Dendritic cell treated with granulocyte-macrophage colony-stimulating factor and Interleukin-4, amounts not matched to agents 40 ng/mL and 50 ng/mL, for 4 days (primary cell): ENCODE results near the gene ABI3BP.

Experiments used
- H3K27ac Mint-ChIP-seq: one replicate; pipeline ENCODE4 v1.8.0; 2022; ENCODE audit warnings: mild to moderate bottlenecking, mixed read lengths
- H3K27me3 Mint-ChIP-seq: one replicate; pipeline ENCODE4 v1.8.0; 2022; ENCODE audit warnings: mild to moderate bottlenecking, mixed read lengths
- H3K36me3 Mint-ChIP-seq: one replicate; pipeline ENCODE4 v1.8.0; 2022; ENCODE audit warnings: low read depth, mixed read lengths
- H3K4me1 Mint-ChIP-seq: one replicate; pipeline ENCODE4 v1.8.0; 2022; ENCODE audit warnings: low read depth, mixed read lengths
- H3K4me3 Mint-ChIP-seq: one replicate; pipeline ENCODE4 v1.8.0; 2022; ENCODE audit warnings: mild to moderate bottlenecking, moderate library complexity, mixed read lengths
- H3K9me3 Mint-ChIP-seq: one replicate; pipeline ENCODE4 v1.8.0; 2022; ENCODE audit warnings: mixed read lengths
- intact Hi-C: fragments of 100-400 bp; cut with micrococcal nuclease; formaldehyde crosslinking; loops from one replicate; pipeline ENCODE4 v1.15.0; 2022

ABI3BP gene

DNA sequence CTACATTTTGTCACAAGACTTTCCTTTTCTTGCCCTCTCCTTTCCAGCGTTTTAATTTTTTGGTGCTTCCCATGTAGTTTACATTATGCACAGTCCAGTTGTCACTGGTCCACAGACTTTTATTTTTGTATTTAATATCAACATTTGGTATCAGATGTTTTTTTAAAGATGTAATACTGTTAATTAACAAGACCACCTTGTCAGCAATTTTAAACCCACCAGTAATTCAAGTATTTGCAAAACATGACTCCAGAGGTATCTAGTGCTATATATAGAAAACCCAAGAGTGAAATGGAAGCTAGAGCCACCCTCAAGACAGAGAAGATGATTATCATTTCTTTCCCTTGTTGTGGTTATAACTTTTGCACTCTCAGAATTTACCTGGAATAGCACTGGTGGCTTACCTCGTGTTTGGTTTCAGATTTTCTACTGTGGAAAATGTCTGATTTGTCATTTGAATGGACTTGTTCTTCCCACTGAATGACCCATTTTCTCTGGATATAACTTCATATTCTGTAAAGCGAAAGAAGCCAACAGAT is 227.7 kb downstream of the ABI3BP start:
- no peaks in the 10 kb centered on the region for H3K36me3 Mint-ChIP-seq
- intact Hi-C loops = no loop called here
- no peaks in the 10 kb centered on the region for H3K9me3 Mint-ChIP-seq
- H3K4me1 Mint-ChIP-seq = no peaks in the 10 kb centered on the region
- no peak overlapping the region for H3K4me3 Mint-ChIP-seq
- no peaks in the 10 kb centered on the region for H3K27me3 Mint-ChIP-seq
- no peak overlapping the region for H3K27ac Mint-ChIP-seq

GRCh38 chr3:100761951-100762350 is 231.3 kb downstream of the ABI3BP start:
- H3K27ac Mint-ChIP-seq = no peak overlapping the region
- H3K9me3 Mint-ChIP-seq = no peaks in the 10 kb centered on the region
- H3K27me3 Mint-ChIP-seq = no peaks in the 10 kb centered on the region
- H3K4me3 Mint-ChIP-seq = no peak overlapping the region
- H3K36me3 Mint-ChIP-seq = peaks cover 14% of the 10 kb centered on the region
- intact Hi-C loops = no loop called here
- H3K4me1 Mint-ChIP-seq = no peaks in the 10 kb centered on the region

GRCh38 chr3:100761211-100761942 is 231.8 kb downstream of the ABI3BP start:
- no peaks in the 10 kb centered on the region for H3K27me3 Mint-ChIP-seq

DNA sequence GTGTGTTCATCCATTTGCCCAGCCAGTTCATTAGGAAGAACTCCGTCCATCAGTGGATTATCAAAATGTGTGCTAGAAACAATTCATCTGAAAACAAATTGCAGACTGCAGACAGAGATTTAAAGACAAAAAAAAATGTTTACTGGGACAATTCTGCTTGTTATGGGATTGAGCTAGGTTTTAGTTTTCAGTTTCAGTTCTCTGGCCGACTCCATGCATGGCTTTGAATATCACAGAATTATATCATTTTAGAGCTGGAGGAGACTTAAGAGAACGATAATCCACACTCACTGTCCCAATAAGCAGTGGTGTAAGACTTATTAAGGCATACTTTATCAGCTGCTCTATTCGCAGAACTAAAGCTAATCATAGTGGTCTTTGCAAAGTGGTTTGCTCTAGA is 232.8 kb downstream of the ABI3BP start:
- Mint-ChIP-seq H3K36me3 (peaks cover 20% of the 10 kb centered on the region), H3K4me3 (no peak overlapping the region), H3K4me1 (no peaks in the 10 kb centered on the region), H3K27me3 (no peaks in the 10 kb centered on the region), H3K9me3 (no peaks in the 10 kb centered on the region), H3K27ac (no peak overlapping the region)
- intact Hi-C loops = no loop called here

More at GRCh38 chr3:100761211-100761942, 231.8 kb downstream of the ABI3BP start:
- Mint-ChIP-seq H3K36me3 (peaks cover 17% of the 10 kb centered on the region), H3K4me1 (no peaks in the 10 kb centered on the region), H3K27ac (no peak overlapping the region), H3K9me3 (no peaks in the 10 kb centered on the region), H3K4me3 (no peak overlapping the region)
- intact Hi-C loops = no loop called here

- no peaks in the 10 kb centered on the region for H3K4me1 Mint-ChIP-seq
- no peak overlapping the region for H3K4me3 Mint-ChIP-seq
- peaks cover 24% of the 10 kb centered on the region for H3K36me3 Mint-ChIP-seq
- H3K27me3 Mint-ChIP-seq = no peaks in the 10 kb centered on the region
- intact Hi-C loops = no loop called here
- H3K9me3 Mint-ChIP-seq = no peaks in the 10 kb centered on the region
- no peak overlapping the region for H3K27ac Mint-ChIP-seq
These were observed 233.3 kb downstream of the ABI3BP start for GRCh38 chr3:100759950-100760349.

DNA sequence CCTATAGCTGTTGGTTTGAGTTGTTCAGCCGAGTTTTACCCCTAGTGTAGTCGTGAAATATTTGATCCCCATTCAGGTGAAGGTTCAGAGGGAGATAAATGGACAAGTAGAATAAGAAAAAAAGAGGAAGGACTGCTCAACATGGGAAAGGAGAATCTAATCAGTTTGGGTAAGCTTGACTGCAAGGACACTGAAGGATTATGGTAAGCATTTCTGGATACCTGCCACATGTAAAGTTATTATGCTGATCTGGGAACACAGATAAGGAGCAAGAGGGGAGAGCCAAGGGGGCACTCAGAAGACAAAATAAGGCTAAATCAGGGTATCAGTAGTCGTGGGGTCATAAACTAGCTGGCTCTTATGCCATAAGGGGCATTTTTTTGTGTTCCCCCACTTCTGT is 234.1 kb downstream of the ABI3BP start:
- intact Hi-C loops = no loop called here
- Mint-ChIP-seq H3K9me3 (no peaks in the 10 kb centered on the region), H3K4me1 (no peaks in the 10 kb centered on the region), H3K4me3 (no peak overlapping the region), H3K27ac (no peak overlapping the region), H3K36me3 (peaks cover 25% of the 10 kb centered on the region), H3K27me3 (no peaks in the 10 kb centered on the region)

GRCh38 chr3:100756441-100756840 is 236.8 kb downstream of the ABI3BP start:
- no peak overlapping the region for H3K4me3 Mint-ChIP-seq
- H3K9me3 Mint-ChIP-seq = no peaks in the 10 kb centered on the region
- H3K4me1 Mint-ChIP-seq = no peaks in the 10 kb centered on the region
- no peaks in the 10 kb centered on the region for H3K27me3 Mint-ChIP-seq
- no peak overlapping the region for H3K27ac Mint-ChIP-seq
- intact Hi-C loops = no loop called here
- H3K36me3 Mint-ChIP-seq = peaks cover 52% of the 10 kb centered on the region

GRCh38 chr3:100754563-100755334 is 238.5 kb downstream of the ABI3BP start:
- intact Hi-C loops = no loop called here
- no peak overlapping the region for H3K4me3 Mint-ChIP-seq
- peaks cover 64% of the 10 kb centered on the region for H3K36me3 Mint-ChIP-seq
- H3K4me1 Mint-ChIP-seq = no peaks in the 10 kb centered on the region
- no peaks in the 10 kb centered on the region for H3K27me3 Mint-ChIP-seq
- no peak overlapping the region for H3K27ac Mint-ChIP-seq
- H3K9me3 Mint-ChIP-seq = no peaks in the 10 kb centered on the region

GRCh38 chr3:100753846-100754245 is 239.4 kb downstream of the ABI3BP start:
- Mint-ChIP-seq H3K4me1 (no peaks in the 10 kb centered on the region), H3K27ac (no peak overlapping the region), H3K36me3 (peaks cover 63% of the 10 kb centered on the region), H3K9me3 (no peaks in the 10 kb centered on the region), H3K27me3 (no peaks in the 10 kb centered on the region), H3K4me3 (no peak overlapping the region)
- intact Hi-C loops = no loop called here

DNA sequence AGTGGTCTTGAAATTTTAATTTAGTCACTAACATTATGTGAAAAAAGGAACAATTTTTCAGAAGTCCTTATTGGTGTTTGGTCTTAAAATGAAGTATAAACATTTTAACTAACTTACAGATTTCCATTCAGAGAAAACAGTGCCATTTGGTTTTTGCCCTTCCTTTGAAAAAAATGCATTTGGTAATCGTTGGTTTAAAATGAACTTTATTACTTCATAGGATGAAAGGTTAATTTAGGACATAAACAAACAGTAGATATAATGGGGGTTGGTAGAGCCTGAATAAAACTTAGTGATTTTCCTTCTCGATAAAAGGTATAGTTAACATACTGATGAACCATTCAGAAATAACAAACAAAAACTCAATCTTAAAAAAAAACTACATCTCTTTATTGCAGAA is 244.3 kb downstream of the ABI3BP start:
- H3K4me3 Mint-ChIP-seq = no peak overlapping the region
- H3K4me1 Mint-ChIP-seq = no peaks in the 10 kb centered on the region
- intact Hi-C loops = loop anchor here (10.0 kb wide), 2 partner anchors 434 to 906 kb away; no protein-coding TSS in a partner anchor
- no peaks in the 10 kb centered on the region for H3K9me3 Mint-ChIP-seq
- H3K36me3 Mint-ChIP-seq = peaks cover 83% of the 10 kb centered on the region
- no peaks in the 10 kb centered on the region for H3K27me3 Mint-ChIP-seq
- H3K27ac Mint-ChIP-seq = no peak overlapping the region

GRCh38 chr3:100748220-100748619 is 245.0 kb downstream of the ABI3BP start:
- H3K27me3 Mint-ChIP-seq = no peaks in the 10 kb centered on the region
- H3K9me3 Mint-ChIP-seq = no peaks in the 10 kb centered on the region
- H3K27ac Mint-ChIP-seq = no peak overlapping the region
- peaks cover 79% of the 10 kb centered on the region for H3K36me3 Mint-ChIP-seq
- H3K4me1 Mint-ChIP-seq = no peaks in the 10 kb centered on the region
- intact Hi-C loops = loop anchor here (10.0 kb wide), 2 partner anchors 433 to 907 kb away; no protein-coding TSS in a partner anchor
- no peak overlapping the region for H3K4me3 Mint-ChIP-seq

DNA sequence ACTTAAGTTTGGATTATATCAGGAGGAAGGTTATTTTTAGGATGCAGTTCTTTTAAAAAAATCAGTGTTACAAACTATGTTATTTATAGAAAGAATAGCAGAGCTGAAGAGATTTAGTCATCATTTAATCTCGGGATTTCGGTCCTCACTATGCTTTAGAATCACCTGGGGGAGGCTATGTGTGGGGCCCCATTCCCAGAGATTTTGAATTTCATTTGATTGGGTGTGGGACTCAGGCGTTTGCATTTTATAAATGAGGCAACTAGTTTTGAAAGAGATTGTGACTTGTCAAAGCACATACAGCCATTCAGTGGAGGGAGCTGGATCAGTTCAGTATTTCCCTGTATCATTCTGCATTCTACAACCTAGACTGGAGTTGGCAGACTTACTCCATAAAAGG is 247.1 kb downstream of the ABI3BP start:
- no peak overlapping the region for H3K4me3 Mint-ChIP-seq
- H3K4me1 Mint-ChIP-seq = no peaks in the 10 kb centered on the region
- peaks cover 72% of the 10 kb centered on the region for H3K36me3 Mint-ChIP-seq
- intact Hi-C loops = loop anchor here (10.0 kb wide), 2 partner anchors 431 to 909 kb away; no protein-coding TSS in a partner anchor
- H3K27me3 Mint-ChIP-seq = no peaks in the 10 kb centered on the region
- no peaks in the 10 kb centered on the region for H3K9me3 Mint-ChIP-seq
- H3K27ac Mint-ChIP-seq = no peak overlapping the region

- H3K27ac Mint-ChIP-seq = no peak overlapping the region
- intact Hi-C loops = loop anchor here (10.0 kb wide), 2 partner anchors 431 to 909 kb away; no protein-coding TSS in a partner anchor
- no peaks in the 10 kb centered on the region for H3K27me3 Mint-ChIP-seq
- H3K9me3 Mint-ChIP-seq = no peaks in the 10 kb centered on the region
- H3K4me1 Mint-ChIP-seq = no peaks in the 10 kb centered on the region
- no peak overlapping the region for H3K4me3 Mint-ChIP-seq
- H3K36me3 Mint-ChIP-seq = peaks cover 69% of the 10 kb centered on the region
These were observed 247.6 kb downstream of the ABI3BP start for GRCh38 chr3:100745617-100746016.

DNA sequence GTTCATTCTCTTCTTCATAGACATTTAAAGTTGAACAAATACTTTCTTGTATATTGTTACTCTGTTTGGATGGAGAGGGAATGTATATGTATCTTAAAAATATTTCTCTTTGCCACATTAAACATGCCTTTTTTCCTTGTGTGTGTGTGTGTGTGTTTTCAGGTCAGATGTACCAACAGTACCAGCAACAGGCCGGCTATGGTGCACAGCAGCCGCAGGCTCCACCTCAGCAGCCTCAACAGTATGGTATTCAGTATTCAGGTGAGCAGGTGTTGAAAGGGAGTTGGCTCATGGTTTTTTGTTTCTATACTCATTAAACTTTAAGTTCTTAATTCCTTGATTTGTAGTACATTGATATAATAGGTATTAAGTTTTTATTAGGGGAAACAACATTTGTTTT is 248.6 kb downstream of the ABI3BP start:
- intact Hi-C loops = loop anchor here (10.0 kb wide), 2 partner anchors 430 to 910 kb away; no protein-coding TSS in a partner anchor
- H3K27ac Mint-ChIP-seq = no peak overlapping the region
- no peaks in the 10 kb centered on the region for H3K27me3 Mint-ChIP-seq
- no peaks in the 10 kb centered on the region for H3K9me3 Mint-ChIP-seq
- no peak overlapping the region for H3K4me3 Mint-ChIP-seq
- H3K4me1 Mint-ChIP-seq = no peaks in the 10 kb centered on the region
- H3K36me3 Mint-ChIP-seq = peaks cover 66% of the 10 kb centered on the region
